ENCODE results near the gene ASF1B. TPM values are rescaled to one million over a fixed set of nuclear protein-coding genes. Genes with fewer than 3 reads are reported as not detected.

Gene ASF1B
- total and polyA plus RNA-seq, 2 donors (not counting 3 experiments of a cell fraction or from before 2014, with no cell fraction given) = 39.1 to 42.4 TPM

DNA sequence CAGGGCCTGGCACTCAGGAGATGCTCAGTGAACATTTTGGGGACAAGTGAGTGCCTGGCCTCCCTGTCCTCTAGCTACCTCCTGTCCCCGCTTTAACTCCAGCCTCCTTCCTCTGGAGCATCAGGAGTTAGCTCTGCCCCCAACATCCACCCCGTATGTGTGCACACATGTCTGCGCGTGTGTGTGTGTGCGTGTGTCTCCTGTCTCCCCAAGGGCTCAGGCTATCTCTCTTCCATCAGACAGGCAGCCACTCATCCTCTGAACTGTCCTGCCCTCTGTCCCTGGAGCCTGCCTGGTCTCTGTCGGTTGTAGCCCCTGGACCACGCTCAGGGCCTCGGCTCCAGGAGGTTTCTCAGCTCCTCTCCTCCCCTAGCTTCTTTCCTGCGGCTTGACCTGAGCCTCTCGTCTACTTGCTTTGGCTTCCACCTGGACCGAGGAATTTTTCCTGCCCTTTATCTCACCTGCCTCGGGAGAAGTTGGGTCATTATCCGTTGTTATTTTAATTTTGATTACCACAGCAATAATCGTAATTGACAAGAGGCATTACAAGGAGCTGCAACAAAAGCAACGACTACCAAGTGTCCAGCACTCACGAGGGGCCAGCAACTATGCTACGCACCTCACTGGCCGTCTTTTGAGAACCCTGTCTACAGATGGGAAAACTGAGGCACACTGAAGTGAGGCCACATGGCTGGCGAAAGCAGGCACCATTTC is 32.0 kb upstream of the ASF1B start:
- H3K4me2 ChIP-seq (ENCODE audit: insufficient read depth, low read length) = no peak overlapping the region
- H3K4me3 ChIP-seq (replicated peaks in 1 of 3; ENCODE audit: insufficient read depth in 1 of 3, low read depth in 1 of 3, low read length in 3 of 3) = no peak overlapping the region
- H3K27ac ChIP-seq (ENCODE audit: insufficient read depth, low read depth, low read length) = no peak overlapping the region
- H4K20me1 ChIP-seq (replicated peaks; ENCODE audit: control insufficient read depth, extremely low read depth, insufficient read depth, low read length) = no peaks in the 10 kb centered on the region
- H3K9me3 ChIP-seq (replicated peaks; ENCODE audit: control insufficient read depth, insufficient read depth, low read length) = no peaks in the 10 kb centered on the region
- H2AFZ ChIP-seq (ENCODE audit: low read depth, low read length) = no peak overlapping the region
- BruUV-seq (replicated peaks) = no TSS peak
- no peaks in the 10 kb centered on the region for H3K36me3 ChIP-seq (ENCODE audit: control insufficient read depth in 2 of 2, extremely low read depth in 1 of 2, insufficient read depth in 2 of 2, low read length in 2 of 2)
- dilution Hi-C loops (cut with MboI; ENCODE audit: extremely low pct_ligation_motif_present, low sequenced_read_pairs) (no loop called here), intact Hi-C loops (cut with micrococcal nuclease) (no loop called here)
- no peaks in the 10 kb centered on the region for H3K4me1 ChIP-seq (ENCODE audit: control insufficient read depth, extremely low read depth, insufficient read depth, low read length)
- no peaks in the 10 kb centered on the region for H3K79me2 ChIP-seq (ENCODE audit: control insufficient read depth, insufficient read depth, low read length)
- H3K9me1 ChIP-seq (replicated peaks; ENCODE audit: control insufficient read depth, extremely low read depth, insufficient read depth, low read length) = no peaks in the 10 kb centered on the region
- H3K27me3 ChIP-seq (ENCODE audit: control insufficient read depth in 2 of 2, insufficient read depth in 2 of 2, low read length in 2 of 2) = no peaks in the 10 kb centered on the region
- POLR2A ChIA-PET = no interaction called here
- FAIRE-seq (no peak), DNase-seq (ENCODE audit: low read depth, low spot score) (no peak)
- CTCF ChIA-PET = interaction anchor here (0.7 to 1.9 kb wide), 6 partner anchors 11 to 238 kb away, joined by 3 to 12 read pairs (median 6); partner anchors contain the start of gene ASF1B
- no peak overlapping the region for H3K9ac ChIP-seq (replicated peaks; ENCODE audit: extremely low read depth, insufficient read depth, low read length)
- TF ChIP-seq GATA2 (IDR thresholded peaks at IDR 0.05; ENCODE audit: insufficient read depth, insufficient read length, low read depth, low read length) (no peak), EZH2 (IDR thresholded peaks at IDR 0.05; ENCODE audit: borderline replicate concordance, low read depth, low read length, severe bottlenecking) (no peak), POLR2AphosphoS5 (IDR thresholded peaks at IDR 0.05; ENCODE audit: insufficient read depth, low read depth, low read length) (no peak), POLR2A (IDR thresholded peaks at IDR 0.05; ENCODE audit: low read depth, low read length) (no peak), FOS (IDR thresholded peaks at IDR 0.05; ENCODE audit: borderline replicate concordance, insufficient read depth, low read length) (no peak), MYC (IDR thresholded peaks at IDR 0.05; ENCODE audit: low read depth, low read length) (no peak), JUN (IDR thresholded peaks at IDR 0.05; ENCODE audit: borderline replicate concordance, insufficient read depth, insufficient read length, low read depth) (no peak)
- TF ChIP-seq, protein P1, sequence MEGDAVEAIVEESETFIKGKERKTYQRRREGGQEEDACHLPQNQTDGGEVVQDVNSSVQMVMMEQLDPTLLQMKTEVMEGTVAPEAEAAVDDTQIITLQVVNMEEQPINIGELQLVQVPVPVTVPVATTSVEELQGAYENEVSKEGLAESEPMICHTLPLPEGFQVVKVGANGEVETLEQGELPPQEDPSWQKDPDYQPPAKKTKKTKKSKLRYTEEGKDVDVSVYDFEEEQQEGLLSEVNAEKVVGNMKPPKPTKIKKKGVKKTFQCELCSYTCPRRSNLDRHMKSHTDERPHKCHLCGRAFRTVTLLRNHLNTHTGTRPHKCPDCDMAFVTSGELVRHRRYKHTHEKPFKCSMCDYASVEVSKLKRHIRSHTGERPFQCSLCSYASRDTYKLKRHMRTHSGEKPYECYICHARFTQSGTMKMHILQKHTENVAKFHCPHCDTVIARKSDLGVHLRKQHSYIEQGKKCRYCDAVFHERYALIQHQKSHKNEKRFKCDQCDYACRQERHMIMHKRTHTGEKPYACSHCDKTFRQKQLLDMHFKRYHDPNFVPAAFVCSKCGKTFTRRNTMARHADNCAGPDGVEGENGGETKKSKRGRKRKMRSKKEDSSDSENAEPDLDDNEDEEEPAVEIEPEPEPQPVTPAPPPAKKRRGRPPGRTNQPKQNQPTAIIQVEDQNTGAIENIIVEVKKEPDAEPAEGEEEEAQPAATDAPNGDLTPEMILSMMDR (IDR thresholded peaks at IDR 0.05; ENCODE audit: extremely low read depth in 1 of 2, insufficient read depth in 1 of 2, low read depth in 1 of 2, low read length in 2 of 2) = no peak
- TF ChIP-seq, protein P2, sequence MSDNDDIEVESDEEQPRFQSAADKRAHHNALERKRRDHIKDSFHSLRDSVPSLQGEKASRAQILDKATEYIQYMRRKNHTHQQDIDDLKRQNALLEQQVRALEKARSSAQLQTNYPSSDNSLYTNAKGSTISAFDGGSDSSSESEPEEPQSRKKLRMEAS (IDR thresholded peaks at IDR 0.05; ENCODE audit: insufficient read depth, insufficient read length) = no peak
